Vagina (tissue), 2 donors: Measurements from ENCODE around the gene LHX4.

Source experiments
- POLR2A ChIP-seq, 2 donors: fragments of 450-650 bp; IDR thresholded peaks; one replicate each; pipeline ENCODE4 v1.6.1; 2017; ENCODE audit warnings: antibody characterized with exemption in 2 of 2, mild to moderate bottlenecking in 2 of 2, moderate library complexity in 2 of 2
- POLR2AphosphoS5 ChIP-seq, 2 donors: sonication (generic); formaldehyde crosslinking; IDR thresholded peaks; one replicate each; pipeline ENCODE4 v1.9.0; 2017; ENCODE audit warnings: antibody characterized with exemption in 2 of 2, mild to moderate bottlenecking in 2 of 2, low read depth in 1 of 2; ENCODE audit not compliant: insufficient read depth in 1 of 2
- TF ChIP-seq, protein P1 (sequence below), 3 experiments: fragments of 450-650 bp in 2 of 3; fragments of 200-600 bp in 1 of 3; sonication (generic) in 1 of 3; IDR thresholded peaks; one replicate each; pipeline ENCODE4 v1.5.1; 2017 to 2019; ENCODE audit warnings: antibody characterized with exemption in 3 of 3, mild to moderate bottlenecking in 2 of 3, moderate library complexity in 2 of 3

DNA sequence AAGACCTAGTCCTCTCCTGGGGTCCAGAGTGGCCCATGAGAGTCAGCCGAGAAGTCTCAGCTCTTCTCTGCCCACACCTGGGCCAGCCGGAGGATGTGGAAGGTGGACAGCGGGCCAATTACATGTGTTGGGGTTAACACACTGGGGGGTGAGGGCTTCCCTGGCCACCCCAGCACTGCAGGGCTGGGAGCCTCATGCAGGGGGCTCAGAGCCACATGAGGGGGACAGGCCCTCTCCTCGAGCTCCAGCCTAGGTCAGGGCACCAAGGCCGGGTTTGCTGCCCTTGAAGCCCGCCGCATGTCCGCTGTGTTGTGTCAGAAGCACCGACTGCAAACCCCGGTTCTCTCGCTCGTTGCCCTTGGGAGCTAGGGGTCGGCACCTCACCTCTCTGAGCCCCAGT, 30.5 kb downstream of the LHX4 start:
- TF ChIP-seq, protein P1, sequence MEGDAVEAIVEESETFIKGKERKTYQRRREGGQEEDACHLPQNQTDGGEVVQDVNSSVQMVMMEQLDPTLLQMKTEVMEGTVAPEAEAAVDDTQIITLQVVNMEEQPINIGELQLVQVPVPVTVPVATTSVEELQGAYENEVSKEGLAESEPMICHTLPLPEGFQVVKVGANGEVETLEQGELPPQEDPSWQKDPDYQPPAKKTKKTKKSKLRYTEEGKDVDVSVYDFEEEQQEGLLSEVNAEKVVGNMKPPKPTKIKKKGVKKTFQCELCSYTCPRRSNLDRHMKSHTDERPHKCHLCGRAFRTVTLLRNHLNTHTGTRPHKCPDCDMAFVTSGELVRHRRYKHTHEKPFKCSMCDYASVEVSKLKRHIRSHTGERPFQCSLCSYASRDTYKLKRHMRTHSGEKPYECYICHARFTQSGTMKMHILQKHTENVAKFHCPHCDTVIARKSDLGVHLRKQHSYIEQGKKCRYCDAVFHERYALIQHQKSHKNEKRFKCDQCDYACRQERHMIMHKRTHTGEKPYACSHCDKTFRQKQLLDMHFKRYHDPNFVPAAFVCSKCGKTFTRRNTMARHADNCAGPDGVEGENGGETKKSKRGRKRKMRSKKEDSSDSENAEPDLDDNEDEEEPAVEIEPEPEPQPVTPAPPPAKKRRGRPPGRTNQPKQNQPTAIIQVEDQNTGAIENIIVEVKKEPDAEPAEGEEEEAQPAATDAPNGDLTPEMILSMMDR (IDR thresholded peaks at IDR 0.05) = no peak
- TF ChIP-seq POLR2A (IDR thresholded peaks at IDR 0.05) (no peak), POLR2AphosphoS5 (IDR thresholded peaks at IDR 0.05; ENCODE audit: insufficient read depth in 1 of 2, low read depth in 1 of 2) (no peak)
